Right renal pelvis (tissue), 4 donors: Measurements from ENCODE around the gene TPM2. TPM values are rescaled to one million over a fixed set of nuclear protein-coding genes. Genes with fewer than 3 reads are reported as not detected.

Source experiments
- DNase-seq, 4 donors: peaks; one replicate each; pipeline ENCODE4 v3.0.0-alpha.2; 2013; ENCODE audit warnings: low read depth in 4 of 4, low spot score in 3 of 4, missing footprints in 1 of 4
- polyA plus RNA-seq, 4 donors: library from polyadenylated mRNA; unstranded; fragments of 120-200 nt; gene quantifications; one replicate each; pipeline ENCODE4 v1.2.1, GENCODE V29; 2013; ENCODE audit not compliant: insufficient read length in 4 of 4

Gene TPM2
- polyA plus RNA-seq, 4 donors: 128 to 170 (median 161) TPM

DNA sequence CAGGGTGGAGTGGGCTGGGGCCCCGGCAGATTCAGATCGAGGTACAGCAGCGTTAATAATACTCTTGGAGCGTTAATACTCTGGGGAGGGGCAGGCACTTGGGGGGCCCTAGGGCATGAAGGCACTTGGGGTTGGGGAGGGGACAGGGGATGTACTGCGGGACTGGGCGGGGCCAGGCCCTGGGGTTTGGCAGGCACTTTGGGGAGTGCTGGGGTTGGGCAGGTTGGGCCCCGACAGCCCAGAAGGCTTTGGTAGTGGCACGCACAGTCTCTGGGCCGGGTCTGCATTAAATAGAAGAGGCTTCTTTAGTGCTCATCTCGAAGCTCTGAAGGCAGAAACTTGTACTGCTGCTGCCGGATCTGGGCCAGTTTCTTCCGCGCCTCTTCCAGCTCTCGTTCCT, 7.8 kb upstream of the TPM2 start:
- DNase-seq: no peak

DNA sequence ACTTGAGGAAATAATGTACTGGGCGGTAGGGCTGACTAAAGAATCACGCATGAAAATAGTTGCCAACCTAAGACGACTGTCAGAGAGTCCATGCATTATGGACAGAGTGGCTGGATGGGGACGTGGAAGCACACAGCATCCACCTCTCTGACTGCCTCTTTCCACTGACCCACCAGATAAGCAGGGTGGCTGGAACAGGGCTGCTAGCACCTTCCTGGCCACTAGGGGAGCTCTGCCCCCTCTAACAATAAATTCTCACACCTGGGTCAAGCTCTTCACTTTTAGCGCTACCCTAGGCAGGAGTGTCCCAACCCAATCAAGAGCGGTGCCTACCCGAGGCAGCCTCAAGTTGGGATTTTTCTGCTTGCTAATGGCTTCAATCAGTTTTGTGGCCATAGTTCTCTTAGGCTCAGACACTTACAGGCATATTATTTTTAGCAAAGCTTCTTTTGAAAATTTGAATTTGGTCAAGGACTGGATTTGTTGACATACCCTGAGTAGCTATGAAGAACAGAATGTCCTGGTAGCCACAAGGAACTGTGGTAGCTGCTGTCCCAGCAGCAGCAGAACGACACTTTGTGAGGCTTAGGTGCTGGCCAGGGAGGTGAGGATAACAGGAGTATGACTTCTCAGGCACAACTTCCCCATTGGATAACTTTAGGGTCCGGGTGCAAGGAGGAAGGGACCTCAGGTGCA, 6.9 kb upstream of the TPM2 start:
- DNase-seq: no peak

DNA sequence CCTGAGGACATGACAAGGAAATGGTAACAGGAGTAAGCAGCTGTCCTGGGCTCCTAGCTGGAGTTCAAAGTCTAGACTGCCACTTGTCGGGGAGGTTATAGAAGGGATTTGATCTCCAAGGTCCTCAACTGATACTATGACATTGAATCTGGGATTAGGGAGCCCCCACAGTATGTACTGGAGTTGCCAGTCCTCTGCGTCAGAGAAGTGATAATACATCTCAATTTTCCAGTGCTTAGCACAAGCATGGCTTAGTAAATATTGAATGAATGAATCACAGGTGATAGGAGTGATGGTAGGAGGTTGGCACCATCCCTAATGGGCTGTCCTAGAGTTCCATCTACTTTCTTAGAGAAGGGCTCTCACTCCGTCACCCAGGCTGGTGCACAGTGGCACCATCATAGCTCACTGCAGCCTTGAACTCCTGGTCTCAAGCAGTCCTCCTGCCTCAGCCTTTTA, 6.2 kb upstream of the TPM2 start:
- no peak for DNase-seq

DNA sequence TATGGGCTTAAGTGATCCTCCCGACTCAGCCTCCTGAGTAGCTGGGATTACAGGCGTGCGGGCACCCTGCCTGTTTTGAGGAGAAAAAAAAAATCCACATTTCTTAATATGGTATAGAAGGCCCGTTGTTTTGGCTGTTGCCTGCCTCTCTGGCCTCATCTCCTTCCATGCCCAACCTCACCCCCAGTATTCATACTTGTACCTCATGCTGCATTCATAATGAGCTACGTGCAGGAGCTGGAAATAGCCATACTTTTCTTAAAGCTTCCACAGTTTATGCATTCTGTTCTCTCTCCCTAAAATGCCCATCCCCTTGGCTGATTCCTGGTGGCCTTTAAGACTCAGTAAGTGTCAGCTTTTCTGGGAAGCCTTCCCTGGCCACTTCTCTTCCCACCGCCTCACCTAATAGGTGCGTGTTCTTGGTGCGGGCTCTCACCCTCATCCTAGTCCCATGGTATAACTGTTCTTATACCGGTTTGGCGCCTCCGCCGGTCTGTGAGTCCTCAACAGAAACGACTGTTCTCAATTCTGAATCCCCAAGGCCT, 2.1 kb upstream of the TPM2 start:
- DNase-seq: no peak

GRCh38 chr9:35691334-35691650, 1.6 kb upstream of the TPM2 start:
- DNase-seq: no peak

DNA sequence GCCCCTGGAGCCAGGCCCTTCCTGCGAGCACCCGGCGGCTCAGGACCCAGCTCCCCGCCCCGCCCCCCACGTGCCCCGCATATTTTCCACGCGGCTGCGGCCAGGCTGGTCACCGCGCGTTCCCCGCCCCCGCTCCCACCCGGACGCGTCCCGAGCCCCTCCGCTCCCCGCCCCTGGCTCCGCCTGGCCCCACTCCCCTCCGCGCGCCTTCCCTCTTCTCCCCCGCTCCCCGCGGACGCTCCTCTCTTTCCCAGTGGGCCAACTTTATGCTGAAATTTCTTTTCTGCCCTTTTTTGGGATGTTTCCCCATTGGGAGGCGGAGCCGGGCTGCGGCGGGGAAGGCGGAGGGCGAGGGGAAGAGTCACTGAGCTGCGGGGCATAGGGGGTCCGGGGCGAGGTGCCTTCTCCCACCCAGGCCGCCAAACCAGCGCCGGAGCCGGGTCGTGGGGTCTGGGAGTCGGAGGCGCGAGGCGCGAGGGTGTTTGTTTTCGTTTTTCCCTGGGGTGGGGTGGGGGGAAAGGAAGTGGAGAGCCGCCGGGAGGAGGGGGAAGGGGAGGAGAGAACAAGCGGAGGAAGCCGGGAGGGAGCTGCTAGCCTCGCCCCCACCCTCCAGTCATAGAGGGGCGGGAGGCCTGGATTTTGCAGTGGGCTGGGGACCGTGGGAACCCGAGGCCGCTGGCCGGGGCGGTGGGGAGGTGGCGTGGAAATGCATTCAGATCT, 1.0 kb upstream of the TPM2 start:
- no peak for DNase-seq

DNA sequence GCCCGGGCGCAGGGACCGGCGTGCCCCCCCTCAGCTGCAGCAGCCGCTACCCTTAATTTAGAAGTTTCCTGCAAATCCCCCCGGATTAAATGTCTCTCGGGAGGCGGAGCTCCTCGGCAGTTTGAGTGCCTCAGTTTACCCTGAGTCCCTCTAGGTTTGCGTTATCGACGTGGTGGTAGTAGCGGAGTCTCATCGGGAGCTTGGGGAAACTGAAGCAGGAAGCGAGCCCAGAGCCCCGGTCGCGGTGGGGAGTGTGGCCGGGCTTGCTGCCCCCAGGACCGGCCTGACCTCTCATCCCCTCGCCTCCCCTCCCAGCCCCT, 529 bp upstream of the TPM2 start:
- no peak for DNase-seq

GRCh38 chr9:35688558-35689541, 875 bp downstream of the TPM2 start:
- no peak for DNase-seq

DNA sequence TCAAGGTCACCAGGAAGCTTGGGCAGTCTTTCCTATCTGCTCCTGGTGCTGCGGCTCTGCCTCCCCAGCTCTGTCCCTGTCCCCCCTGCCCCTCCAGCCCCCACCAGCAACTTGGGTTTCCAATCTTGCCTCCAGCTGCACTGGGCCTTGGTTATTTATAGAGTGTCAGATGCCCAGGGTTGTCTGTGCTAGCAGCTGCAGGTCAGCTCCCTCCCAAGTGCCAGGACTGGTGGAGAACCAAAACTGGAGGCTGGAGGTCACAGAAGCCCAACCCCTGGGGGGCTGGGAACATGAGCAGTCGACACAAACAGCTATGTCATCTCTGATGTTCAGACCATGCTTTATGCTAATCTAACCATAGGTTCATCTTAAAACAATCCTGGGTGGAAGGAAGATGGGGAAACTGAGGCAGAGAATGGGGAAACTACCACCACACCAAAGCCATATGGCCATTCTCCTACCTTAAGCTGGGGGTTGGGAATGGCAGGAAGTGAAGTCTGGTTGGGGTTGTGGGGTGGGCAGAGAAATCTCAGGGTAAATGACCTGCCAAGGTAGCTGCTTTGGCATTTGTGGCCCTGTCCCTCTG, 1.7 kb downstream of the TPM2 start:
- no peak for DNase-seq

DNA sequence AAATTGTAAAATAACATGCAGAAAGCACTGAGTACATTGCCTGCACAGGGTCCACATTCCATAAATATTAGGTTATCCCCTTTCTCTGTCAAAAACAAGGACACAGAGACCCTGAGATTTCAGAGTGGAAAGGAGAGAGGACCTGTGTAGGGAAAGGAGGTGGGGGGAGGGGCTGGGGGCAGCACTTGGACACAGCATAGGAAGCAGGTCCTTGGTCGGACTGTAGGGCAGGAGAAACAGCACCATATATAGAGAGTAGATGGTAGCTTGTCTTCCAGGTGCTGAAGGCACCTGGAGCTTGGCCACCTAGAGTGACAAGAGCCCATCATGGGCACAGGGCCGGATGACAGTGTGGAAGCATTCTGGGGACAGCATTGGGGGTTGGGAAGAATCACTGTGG, 2.4 kb downstream of the TPM2 start:
- DNase-seq: no peak

DNA sequence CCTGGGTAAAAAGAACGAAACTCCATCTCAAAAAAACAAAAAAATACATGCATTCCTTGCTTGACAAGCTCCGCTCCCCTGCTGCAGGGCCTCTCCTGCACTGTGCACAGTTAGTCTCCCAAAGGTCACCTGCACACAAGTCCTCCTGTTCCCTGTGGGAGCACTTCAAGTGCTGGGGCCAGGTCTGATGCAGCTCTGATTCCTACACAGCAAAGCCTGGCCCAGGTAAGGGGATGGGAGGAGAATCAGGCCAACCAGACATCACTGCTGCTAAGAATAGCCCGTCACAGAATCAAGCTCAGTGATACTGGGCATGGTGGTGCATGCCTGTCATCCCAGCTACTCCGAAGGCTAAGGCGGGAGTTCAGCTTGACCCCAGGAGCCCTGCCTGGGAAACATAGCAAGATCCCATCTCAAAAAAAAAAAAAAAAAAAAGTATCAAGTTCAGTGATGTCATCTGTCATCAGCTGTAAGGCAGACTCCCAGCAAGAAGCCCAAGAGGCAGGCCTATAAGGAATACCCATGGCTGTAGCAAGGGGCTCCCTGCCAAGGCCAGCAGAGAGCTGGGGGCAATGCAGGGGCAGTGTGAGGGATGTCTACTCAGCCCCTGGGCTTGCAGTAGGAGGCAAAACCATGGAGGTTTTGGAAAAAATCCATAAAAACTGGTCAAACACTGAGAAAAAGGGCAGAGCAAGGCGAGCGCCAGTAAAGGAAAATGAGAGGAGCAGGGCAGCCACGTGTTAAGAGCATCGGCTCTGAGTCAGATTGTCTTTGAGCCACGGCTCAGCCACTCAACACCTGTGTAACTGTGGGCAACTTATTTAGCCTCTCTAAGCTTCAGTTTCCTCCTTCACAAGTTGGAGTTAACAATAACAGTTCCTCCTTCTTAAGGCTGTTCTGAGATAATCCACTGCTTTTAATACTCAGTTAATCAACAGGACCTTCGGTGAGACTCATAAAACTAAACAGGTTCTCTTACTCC, 3.2 kb downstream of the TPM2 start:
- no peak for DNase-seq

GRCh38 chr9:35685506-35685905, 4.2 kb downstream of the TPM2 start:
- DNase-seq: no peak

DNA sequence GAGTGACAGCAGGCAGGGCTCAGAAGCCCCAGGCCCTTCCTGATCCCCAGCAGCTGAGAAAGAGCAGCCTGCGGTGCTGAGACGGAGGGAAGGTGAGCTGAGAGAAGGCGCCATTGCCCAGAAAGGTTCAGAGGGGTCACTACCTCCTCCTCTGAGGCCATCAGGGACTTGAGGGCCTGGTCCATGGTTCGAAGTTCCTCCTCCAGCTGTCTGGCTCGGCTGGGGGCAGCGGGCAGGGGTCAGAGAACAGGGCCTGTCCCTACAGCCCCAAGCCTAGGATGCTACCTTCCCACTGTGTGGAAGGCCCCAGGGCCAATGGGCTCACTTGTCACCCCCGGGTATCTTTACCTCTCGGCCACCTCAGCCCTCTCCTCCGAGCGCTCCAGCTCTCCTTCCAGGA, 4.8 kb downstream of the TPM2 start:
- no peak for DNase-seq

DNA sequence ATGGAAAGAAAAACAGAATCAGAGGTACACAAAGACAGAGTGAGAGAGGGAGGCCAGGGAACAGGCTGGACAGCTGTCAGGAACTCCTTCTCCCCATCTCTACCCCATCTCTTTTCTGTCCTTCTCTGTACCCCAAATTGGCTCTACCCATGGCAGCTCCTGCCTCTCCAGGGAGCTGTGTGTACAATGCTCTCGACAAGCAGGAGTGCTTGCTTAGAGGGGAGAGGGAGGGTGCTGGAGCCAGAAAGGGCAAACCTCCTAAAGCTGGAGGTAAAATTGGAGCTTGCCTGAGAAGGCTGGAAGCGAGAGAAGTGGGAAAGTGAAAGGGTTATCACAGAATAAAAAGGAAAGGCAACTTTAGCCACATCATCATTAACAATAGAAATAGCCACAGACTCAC, 6.4 kb downstream of the TPM2 start:
- DNase-seq: no peak

DNA sequence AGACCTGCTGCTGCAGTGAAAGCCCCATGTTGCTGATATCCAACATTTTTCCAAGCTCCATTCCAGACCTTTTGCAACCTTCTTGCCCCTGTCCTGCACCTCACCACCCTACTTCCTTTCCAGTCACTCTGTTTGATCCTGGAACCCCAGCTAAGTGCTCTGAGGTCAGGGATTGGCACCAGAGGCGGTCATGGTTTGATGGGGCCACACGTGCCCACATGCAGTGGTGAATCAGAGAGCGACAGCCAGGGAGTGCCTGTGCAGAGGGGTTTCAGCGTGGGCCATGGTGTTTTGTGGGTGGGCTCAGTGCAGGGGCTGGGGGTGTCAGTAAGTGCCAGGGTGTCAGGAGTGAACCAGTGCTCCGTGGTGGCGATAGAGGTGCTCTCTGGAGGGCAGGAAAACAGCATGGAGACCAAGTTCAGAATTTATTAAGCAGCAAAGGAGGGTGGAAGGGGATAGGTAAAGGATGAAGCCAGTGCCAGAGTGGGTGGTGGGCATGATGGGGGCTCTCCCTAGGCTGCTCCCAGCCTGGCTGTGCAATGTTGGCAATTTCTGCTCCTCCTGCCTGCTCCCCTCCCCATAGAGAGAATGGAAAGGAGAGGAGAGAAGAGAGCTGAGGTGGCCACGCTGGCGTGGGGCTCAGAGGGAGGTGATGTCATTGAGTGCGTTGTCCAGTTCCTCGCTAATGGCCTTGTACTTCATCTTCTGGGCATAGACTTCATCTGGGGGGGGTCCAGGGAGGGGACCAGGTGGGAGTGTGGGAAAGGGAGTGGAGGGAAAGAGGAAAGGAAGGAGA, 7.0 kb downstream of the TPM2 start:
- DNase-seq: no peak

DNA sequence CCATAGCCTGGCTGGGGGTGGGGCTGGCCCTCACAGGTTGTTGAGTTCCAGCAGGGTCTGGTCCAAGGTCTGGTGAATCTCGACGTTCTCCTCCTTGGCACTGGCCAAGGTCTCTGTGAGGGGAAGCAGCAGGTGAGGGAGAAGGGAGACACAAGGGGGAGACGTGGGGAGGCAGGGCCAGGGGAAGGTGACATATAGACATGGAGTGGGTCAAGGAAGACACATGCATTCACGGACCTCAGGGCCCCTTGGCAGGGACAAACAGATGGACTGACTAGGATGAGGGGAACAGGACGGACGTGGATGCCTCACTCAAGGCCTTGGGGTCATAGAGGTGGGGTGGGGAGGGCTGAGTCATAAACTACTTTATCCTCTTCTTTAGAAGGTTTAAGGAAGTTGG, 7.7 kb downstream of the TPM2 start:
- DNase-seq: no peak

DNA sequence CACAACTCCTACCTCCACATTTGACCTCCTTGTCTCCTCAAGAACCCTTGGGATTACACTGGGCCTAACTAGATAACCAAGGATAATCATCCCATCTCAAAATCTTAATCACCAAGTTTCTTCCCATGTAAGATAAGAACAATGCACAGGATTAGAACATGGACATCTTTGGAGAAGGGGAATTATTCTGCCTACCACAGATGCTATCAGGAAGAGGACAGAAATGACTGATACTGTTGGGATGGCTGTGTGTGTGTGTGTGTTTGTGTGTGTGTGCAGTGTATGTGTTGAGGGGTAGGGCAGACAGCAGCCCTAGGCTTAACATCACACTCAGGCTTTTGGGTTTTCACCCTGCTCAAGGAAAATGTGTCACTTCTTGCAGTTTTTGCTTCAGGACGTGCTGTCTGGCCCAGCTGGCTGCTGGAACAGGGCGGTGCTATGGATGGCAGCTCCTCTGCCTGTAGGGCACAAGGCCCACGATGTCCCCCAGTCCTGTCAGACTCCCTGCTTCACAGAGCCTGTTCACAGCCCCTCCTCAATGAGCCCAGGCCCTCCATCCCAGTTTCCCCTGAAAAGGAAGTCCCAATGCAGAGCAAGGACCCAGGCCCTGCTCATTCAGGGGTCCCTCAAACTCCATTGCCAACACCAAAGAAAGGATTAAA, 8.3 kb downstream of the TPM2 start:
- no peak for DNase-seq

DNA sequence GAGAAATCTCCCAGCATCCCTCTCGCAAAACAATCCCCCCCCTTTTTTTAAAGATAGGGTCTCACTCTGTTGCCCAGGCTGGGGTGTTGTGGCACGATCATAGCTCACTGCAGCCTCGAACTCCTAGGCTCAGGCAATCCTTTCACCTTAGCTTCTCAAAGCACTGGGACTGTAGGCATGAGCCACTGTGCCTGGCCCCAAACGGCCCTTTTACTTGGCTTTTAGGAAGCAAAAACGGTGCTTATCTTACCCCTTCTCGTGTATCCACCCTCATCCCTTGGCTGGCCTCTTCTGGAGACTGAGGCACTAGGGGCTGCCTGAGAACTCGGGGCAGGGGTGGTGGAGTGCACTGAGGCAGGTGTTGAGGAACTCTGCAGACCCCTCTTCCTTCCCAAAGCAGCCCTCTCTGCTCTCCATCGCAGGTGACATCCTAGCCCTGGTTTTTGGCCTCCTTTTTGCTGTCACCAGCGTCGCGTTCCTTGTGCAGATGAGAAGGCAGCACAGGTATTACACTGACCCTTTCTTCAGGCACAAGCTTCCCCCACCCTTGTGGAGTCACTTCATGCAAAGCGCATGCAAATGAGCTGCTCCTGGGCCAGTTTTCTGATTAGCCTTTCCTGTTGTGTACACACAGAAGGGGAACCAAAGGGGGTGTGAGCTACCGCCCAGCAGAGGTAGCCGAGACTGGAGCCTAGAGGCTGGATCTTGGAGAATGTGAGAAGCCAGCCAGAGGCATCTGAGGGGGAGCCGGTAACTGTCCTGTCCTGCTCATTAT, 9.2 kb downstream of the TPM2 start:
- no peak for DNase-seq
